ENCODE measurements around the gene DHODH.

DNA sequence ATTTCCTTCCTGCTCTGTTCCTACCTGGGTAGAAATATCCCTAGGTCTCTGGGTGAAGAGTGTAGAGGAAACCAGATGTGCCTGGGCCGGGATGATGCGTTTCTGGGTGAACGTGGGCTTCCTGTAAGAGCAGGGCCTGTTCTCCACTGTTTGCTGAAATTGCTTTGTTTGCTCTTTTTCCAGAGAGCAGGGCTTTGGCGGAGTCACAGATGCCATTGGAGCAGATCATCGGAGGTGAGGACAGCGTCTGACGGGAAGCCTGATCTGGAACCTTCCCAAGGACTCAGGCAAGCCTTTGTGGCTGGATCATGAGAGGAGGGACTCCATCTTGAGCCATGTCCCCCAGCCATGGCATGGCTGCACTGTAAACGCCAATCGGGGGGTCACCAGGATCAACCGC is 15.4 kb downstream of the DHODH start:
- TF ChIP-seq, protein P1, sequence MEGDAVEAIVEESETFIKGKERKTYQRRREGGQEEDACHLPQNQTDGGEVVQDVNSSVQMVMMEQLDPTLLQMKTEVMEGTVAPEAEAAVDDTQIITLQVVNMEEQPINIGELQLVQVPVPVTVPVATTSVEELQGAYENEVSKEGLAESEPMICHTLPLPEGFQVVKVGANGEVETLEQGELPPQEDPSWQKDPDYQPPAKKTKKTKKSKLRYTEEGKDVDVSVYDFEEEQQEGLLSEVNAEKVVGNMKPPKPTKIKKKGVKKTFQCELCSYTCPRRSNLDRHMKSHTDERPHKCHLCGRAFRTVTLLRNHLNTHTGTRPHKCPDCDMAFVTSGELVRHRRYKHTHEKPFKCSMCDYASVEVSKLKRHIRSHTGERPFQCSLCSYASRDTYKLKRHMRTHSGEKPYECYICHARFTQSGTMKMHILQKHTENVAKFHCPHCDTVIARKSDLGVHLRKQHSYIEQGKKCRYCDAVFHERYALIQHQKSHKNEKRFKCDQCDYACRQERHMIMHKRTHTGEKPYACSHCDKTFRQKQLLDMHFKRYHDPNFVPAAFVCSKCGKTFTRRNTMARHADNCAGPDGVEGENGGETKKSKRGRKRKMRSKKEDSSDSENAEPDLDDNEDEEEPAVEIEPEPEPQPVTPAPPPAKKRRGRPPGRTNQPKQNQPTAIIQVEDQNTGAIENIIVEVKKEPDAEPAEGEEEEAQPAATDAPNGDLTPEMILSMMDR (IDR thresholded peaks at IDR 0.05; ENCODE audit: low read depth, low read length) = no peak
- TF ChIP-seq EZH2phosphoT487 (IDR thresholded peaks at IDR 0.05; ENCODE audit: low read depth) = no peak

All from OCI-LY3 (cell line).